HG02870 (cell line): ENCODE measurements around the gene ZBTB4.

ENCODE experiments used
- ATAC-seq: cut with Tn5 transposase; IDR thresholded peaks from one replicate; pipeline ENCODE4 v1.9.1; 2021; ENCODE audit warnings: mild to moderate bottlenecking, moderate library complexity; ENCODE audit not compliant: unreplicated experiment

ZBTB4 gene, protein sequence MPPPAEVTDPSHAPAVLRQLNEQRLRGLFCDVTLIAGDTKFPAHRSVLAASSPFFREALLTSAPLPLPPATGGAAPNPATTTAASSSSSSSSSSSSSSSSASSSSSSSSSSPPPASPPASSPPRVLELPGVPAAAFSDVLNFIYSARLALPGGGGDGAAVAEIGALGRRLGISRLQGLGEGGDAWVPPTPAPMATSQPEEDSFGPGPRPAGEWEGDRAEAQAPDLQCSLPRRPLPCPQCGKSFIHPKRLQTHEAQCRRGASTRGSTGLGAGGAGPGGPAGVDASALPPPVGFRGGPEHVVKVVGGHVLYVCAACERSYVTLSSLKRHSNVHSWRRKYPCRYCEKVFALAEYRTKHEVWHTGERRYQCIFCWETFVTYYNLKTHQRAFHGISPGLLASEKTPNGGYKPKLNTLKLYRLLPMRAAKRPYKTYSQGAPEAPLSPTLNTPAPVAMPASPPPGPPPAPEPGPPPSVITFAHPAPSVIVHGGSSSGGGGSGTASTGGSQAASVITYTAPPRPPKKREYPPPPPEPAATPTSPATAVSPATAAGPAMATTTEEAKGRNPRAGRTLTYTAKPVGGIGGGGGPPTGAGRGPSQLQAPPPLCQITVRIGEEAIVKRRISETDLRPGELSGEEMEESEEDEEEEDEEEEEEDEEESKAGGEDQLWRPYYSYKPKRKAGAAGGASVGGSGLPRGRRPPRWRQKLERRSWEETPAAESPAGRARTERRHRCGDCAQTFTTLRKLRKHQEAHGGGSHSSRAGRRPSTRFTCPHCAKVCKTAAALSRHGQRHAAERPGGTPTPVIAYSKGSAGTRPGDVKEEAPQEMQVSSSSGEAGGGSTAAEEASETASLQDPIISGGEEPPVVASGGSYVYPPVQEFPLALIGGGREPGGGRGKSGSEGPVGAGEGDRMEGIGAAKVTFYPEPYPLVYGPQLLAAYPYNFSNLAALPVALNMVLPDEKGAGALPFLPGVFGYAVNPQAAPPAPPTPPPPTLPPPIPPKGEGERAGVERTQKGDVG

DNA sequence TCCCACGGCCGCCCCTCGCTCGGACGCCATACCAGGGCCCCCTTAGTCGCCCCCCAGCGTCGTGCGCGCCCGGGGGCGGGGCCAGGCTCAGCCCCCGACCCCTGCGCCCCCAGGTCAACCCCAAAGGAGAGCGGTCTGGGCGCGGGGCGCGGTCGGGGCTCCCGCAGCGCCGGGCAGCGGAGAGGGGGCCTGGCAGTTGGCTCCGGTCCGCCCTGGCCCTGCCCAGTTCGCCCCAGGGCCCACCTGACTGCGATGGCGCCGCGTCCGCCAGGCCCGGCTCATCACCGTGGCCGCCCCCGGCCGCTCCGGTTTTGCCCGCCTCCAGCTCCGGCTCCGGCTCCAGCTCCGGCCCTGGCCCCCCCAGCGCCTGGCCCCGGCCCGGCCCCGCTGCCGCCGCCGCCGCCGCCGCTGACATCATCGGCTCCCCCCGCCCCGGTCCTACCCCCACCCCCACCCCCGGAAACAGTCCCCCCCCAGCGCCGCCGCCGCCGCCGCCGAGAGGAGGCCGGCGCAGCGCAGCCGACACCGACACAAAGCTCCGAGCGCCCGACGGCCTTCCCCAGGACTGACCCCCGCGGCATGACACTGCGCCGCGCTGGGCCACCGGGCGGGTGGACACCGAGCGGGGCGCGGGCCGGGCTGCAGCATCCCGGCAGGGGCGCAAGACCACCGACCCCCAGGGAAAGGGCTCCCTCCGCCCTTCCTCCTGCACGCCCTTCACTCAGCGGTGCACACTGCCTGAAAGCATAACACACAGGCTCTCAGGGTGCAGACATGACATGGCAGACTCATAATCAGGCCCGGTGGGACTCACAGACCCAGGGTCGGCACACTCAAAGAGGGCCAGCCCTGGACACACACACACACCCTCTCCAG is at the start of gene ZBTB4:
ZBTB4 (minus strand) TSS at position 419 of the 876 bp plus-strand sequence. CDS start 12,830 bp downstream, outside the sequence.
- no peak for ATAC-seq

DNA sequence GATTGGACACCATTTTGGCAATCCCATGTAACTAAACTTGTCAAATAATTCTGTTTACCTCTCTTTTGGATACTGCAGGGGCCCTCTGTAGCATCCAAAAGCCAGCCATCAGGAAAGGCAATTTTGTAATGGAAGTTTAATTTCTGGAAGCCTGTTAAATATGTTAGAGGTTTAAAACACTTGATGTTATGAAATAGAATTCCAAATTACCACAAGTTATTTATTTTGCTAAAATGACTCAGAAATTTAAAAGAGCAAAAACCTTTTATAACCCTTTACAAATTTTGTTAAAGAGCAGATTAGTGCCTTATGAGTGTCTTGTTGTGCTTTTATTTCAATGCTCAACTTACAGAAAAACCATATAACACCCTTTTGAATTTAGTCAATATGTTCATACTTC is 49.4 kb upstream of the ZBTB4 start:
- no peak for ATAC-seq

DNA sequence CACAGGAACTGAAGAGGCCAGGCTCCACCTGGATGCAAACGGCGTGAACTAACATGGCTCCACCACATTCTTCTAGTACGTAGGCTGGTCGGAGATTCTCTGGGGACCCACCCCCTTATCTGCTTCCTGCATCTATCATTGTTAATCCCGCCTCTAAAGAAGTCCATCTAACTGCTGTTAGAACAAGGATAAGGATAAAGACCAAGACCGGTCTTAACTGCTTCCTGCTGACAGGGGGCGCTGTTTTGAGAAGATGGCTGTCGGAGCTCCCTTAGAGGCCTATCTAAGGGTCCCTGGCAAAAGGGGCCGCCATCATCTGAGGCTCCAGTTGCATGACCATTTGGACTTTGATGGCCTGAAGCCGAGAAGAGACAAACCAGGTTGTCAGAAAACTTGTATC is 43.6 kb upstream of the ZBTB4 start:
- ATAC-seq: no peak

DNA sequence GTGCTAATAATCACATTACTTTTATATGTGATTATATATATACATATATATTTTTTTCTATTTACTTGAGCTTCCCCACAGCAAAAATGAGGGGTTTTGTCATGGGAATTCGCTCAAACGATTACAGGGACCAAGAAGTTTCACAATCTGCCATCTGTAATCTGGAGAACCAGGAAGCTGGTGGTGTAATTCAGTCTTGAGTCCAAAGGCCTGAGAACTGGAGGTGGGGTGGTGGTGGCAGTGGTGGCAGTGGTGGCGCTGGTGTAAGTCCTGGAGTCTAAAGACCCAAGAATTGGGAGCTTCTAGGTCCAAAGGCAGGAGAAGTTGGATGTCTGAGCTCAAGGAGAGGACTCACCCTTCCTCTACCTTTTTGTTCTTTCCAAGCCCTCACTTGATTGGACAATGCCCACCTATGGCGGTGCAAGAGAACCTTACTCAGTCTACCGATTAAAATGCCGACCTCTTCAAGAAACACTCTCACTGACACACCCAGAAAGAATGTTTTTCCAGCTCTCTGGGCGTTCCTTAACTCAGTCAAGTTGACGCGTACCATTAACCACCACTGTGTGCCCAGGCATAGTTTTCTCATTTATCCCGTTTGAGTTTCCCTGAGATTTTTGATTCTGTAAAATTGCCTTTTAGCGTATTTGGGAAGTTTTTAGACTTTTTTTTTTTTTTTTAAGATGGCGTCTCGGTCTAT is 36.6 kb upstream of the ZBTB4 start:
- ATAC-seq: no peak

DNA sequence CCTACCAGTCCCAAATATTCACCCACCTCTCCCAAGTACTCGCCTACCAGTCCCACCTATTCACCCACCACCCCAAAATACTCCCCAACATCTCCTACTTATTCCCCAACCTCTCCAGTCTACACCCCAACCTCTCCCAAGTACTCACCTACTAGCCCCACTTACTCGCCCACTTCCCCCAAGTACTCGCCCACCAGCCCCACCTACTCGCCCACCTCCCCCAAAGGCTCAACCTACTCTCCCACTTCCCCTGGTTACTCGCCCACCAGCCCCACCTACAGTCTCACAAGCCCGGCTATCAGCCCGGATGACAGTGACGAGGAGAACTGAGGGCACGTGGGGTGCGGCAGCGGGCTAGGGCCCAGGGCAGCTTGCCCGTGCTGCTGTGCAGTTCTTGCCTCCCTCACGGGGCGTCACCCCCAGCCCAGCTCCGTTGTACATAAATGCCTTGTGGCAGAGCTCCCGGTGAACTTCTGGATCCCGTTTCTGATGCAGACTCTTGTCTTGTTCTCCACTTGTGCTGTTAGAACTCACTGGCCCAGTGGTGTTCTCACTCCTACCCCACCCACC is 34.5 kb upstream of the ZBTB4 start:
- ATAC-seq: no peak

DNA sequence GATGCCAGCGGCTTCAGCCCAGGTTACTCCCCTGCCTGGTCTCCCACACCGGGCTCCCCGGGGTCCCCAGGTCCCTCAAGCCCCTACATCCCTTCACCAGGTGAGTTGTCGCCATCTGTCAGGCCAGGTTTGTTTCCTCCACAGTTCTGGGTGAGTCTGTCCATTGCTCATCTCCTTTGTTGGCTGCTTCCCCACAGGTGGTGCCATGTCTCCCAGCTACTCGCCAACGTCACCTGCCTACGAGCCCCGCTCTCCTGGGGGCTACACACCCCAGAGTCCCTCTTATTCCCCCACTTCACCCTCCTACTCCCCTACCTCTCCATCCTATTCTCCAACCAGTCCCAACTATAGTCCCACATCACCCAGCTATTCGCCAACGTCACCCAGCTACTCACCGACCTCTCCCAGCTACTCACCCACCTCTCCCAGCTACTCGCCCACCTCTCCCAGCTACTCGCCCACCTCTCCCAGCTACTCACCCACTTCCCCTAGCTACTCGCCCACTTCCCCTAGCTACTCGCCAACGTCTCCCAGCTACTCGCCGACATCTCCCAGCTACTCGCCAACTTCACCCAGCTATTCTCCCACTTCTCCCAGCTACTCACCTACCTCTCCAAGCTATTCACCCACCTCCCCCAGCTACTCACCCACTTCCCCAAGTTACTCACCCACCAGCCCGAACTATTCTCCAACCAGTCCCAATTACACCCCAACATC is 33.6 kb upstream of the ZBTB4 start:
- ATAC-seq: no peak

DNA sequence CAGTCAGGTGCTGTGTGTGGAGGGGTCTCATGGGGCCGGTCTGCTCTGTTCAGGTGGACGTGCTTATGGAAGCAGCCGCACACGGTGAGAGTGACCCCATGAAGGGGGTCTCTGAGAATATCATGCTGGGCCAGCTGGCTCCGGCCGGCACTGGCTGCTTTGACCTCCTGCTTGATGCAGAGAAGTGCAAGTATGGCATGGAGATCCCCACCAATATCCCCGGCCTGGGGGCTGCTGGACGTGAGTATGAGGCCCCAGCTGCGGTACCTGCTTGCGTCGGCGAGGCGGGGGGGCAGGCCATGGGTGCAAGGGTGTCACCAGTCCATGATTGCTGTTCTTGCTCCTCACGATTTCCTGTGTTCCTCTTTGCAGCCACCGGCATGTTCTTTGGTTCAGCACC is 32.7 kb upstream of the ZBTB4 start:
- ATAC-seq: no peak

DNA sequence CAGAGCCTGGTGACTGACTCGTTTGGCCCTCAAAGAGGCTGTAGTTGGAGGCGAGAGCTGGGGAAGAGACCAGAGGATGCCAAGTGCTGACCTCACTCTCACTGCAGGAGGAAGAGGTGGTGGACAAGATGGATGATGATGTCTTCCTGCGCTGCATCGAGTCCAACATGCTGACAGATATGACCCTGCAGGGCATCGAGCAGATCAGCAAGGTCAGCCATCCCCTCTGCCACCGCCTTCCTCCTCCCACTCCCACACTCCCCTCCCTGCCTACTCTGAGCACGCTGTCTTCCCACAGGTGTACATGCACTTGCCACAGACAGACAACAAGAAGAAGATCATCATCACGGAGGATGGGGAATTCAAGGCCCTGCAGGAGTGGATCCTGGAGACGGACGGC is 31.7 kb upstream of the ZBTB4 start:
- ATAC-seq: no peak

DNA sequence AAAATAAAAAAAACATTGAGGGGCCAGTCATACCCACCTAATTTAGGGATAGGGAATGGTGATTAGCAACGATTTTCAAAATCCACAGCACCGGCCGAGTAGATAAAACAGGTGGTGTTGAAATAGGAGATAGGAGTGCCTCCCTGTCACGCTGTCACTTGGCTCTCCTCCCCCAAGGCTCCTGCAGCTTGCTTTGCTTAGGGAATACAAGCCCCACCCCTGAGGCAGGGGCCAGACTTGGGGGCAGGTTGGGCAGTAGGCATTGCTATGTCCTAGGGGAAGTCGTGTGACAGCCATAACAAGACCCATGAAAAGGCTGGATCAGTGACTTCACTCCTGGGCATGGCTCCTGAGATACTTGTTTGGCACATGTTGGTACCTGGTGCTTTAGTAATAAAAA is 30.5 kb upstream of the ZBTB4 start:
- no peak for ATAC-seq

DNA sequence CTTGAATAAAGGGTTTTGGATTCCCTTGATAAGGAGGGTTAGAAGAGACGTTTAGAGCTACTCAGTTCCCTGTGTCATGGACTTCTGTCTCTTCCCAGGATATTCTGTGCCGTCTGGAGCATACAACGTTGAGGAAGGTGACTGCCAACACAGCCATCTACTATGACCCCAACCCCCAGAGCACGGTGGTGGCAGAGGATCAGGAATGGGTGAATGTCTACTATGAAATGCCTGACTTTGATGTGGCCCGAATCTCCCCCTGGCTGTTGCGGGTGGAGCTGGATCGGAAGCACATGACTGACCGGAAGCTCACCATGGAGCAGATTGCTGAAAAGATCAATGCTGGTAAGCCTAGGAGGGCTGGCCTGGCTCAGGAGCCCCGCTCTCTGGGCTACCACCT is 29.4 kb upstream of the ZBTB4 start:
- ATAC-seq: no peak

DNA sequence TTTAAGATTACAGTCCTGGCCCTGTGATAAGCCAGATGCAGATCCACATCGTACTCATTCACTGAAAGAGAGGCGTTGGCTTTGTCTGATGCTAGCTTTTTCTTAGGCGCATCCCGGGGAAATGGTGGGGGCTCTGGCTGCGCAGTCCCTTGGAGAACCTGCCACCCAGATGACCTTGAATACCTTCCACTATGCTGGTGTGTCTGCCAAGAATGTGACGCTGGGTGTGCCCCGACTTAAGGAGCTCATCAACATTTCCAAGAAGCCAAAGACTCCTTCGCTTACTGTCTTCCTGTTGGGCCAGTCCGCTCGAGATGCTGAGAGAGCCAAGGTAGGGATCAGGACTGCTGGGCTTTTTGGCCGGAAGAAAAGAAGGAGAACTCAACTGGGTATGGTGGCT is 28.7 kb upstream of the ZBTB4 start:
- no peak for ATAC-seq

DNA sequence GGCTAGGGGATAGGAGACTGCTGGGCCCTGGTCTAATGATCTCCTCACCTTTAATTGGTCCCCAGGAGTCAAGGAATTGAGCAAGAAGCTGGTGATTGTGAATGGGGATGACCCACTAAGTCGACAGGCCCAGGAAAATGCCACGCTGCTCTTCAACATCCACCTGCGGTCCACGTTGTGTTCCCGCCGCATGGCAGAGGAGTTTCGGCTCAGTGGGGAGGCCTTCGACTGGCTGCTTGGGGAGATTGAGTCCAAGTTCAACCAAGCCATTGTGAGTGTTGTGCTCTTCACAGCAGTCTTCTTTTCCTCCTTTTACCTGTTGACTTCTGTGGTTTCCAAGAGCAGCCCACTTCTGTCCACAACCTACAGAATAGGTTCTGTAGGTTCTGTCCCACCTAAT is 24.1 kb upstream of the ZBTB4 start:
- no peak for ATAC-seq

DNA sequence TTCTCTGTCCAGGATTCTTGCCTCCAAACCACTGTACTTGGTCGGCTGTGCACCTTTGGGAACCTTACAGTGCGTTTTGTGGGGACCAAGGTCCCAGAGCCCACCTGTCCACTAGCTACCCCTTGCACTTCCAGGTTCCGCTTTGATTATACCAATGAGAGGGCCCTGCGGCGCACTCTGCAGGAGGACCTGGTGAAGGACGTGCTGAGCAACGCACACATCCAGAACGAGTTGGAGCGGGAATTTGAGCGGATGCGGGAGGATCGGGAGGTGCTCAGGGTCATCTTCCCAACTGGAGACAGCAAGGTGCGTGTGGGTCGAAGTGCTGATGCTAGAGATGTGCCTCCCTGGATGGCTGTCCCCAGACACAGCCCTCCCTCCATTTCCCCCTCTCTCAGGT is 23.6 kb upstream of the ZBTB4 start:
- ATAC-seq: no peak

DNA sequence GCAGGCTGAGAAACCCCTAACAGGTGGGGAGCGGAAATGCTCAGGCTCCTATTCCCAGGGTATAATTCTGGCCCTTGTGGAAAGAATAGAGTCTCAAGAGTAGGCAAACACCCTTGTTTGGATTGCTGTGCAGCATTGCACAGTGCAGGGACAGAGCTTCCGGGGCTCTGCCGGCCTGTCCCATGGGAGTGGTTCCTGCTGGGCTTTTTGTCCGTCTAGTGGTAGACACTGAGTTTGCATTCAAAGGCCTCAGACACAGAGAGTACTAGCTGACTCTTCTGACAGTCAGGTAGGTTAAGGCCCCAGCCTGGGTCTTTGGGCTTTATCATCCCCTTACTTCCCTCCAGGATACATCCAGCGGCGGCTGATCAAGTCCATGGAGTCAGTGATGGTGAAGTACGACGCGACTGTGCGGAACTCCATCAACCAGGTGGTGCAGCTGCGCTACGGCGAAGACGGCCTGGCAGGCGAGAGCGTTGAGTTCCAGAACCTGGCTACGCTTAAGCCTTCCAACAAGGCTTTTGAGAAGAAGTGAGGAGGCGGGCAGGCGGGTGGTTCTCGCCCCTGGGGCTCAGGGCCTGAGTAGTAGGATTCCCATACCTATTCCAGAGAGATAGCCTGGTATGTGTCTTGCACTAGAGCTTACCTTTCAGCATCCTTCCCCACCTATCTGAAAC is 22.9 kb upstream of the ZBTB4 start:
- ATAC-seq: no peak

DNA sequence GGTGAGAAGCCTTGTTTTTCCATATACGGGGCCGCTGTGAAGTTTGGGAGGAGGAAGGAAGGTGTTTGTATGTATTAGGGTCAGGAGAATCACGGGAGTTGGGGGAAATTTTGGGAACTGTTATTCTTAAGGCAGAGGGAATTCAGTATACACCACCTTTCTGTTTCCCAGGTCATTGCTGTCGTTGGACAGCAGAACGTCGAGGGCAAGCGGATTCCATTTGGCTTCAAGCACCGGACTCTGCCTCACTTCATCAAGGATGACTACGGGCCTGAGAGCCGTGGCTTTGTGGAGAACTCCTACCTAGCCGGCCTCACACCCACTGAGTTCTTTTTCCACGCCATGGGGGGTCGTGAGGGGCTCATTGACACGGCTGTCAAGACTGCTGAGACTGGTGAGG is 22.3 kb upstream of the ZBTB4 start:
- no peak for ATAC-seq

DNA sequence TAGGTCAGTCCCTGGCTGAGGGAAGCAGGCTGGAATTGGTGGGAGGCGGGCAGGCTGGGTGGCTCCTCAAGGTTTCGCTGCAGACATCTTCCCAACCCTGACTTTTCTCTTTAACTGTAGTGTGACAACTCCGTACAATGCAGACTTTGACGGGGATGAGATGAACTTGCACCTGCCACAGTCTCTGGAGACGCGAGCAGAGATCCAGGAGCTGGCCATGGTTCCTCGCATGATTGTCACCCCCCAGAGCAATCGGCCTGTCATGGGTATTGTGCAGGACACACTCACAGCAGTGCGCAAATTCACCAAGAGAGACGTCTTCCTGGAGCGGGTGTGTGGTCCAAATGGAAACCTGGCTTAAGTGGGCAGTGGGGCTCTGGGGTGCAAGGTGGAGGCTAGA is 19.7 kb upstream of the ZBTB4 start:
- no peak for ATAC-seq

DNA sequence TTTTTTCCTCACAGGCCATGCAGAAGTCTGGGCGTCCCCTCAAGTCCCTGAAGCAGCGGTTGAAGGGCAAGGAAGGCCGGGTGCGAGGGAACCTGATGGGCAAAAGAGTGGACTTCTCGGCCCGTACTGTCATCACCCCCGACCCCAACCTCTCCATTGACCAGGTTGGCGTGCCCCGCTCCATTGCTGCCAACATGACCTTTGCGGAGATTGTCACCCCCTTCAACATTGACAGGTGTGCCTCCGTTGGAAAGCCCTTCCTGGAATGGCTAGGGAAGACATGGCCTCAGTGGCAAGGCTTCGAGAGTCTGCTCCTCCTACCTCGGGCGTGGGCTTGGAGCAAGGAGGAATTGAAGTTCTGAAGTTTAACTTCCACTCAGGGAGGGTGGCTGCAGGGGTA is 18.2 kb upstream of the ZBTB4 start:
- ATAC-seq: no peak

DNA sequence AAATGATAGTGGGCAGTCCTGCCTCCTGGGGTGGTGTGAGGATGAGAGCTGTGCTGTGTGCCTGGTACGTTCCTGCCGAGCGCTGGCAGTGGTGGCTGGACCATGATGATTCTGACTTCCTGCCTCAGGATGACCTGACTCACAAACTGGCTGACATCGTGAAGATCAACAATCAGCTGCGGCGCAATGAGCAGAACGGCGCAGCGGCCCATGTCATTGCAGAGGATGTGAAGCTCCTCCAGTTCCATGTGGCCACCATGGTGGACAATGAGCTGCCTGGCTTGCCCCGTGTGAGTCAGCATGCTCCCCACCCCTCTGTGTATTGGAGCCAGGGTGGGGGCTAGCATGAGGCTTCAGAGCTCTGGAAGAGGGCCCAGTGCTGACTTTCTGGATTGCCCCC is 17.8 kb upstream of the ZBTB4 start:
- ATAC-seq: no peak
